Smooth muscle cell (in vitro differentiated cells): ENCODE results near the gene BCS1L. TPM values are rescaled to one million over a fixed set of nuclear protein-coding genes. Genes with fewer than 3 reads are reported as not detected.

Source experiments
- DNase-seq: peaks from one replicate; lab custom pipeline; 2025; ENCODE audit not compliant: unreplicated experiment; lab: John Stamatoyannopoulos, UW
- H2AFZ ChIP-seq: fragments of 200-600 bp; sonication (generic); 2 replicates; pipeline ENCODE4 v1.6.0; 2016; ENCODE audit warnings: antibody characterized with exemption, low read depth, mild to moderate bottlenecking
- H3F3A ChIP-seq: fragments of 200-600 bp; sonication (generic); 2 replicates; pipeline ENCODE4 v1.6.0; 2017; ENCODE audit warnings: antibody characterized with exemption, low read depth
- H3K27ac ChIP-seq: fragments of 200-600 bp; sonication (generic); 2 replicates; pipeline ENCODE4 v1.5.1; 2016; ENCODE audit warnings: low read depth, mild to moderate bottlenecking
- H3K27me3 ChIP-seq: fragments of 200-600 bp; sonication (generic); 2 replicates; pipeline ENCODE4 v1.6.1; 2016; ENCODE audit warnings: low read depth, mild to moderate bottlenecking
- H3K36me3 ChIP-seq: fragments of 200-600 bp; sonication (generic); 2 replicates; pipeline ENCODE4 v1.5.1; 2016; ENCODE audit warnings: low read depth
- H3K4me1 ChIP-seq: fragments of 200-600 bp; sonication (generic); 2 replicates; pipeline ENCODE4 v1.5.1; 2016; ENCODE audit warnings: low read depth
- H3K4me2 ChIP-seq: fragments of 200-600 bp; sonication (generic); 2 replicates; pipeline ENCODE4 v1.6.0; 2016; ENCODE audit warnings: mild to moderate bottlenecking
- H3K4me3 ChIP-seq: fragments of 200-600 bp; sonication (generic); 2 replicates; pipeline ENCODE4 v1.5.1; 2016; ENCODE audit warnings: mild to moderate bottlenecking
- H3K79me2 ChIP-seq: fragments of 200-600 bp; sonication (generic); 2 replicates; pipeline ENCODE4 v1.6.0; 2016; ENCODE audit warnings: low read depth, mild to moderate bottlenecking
- H3K9ac ChIP-seq: fragments of 200-600 bp; sonication (generic); 2 replicates; pipeline ENCODE4 v1.6.0; 2016; ENCODE audit warnings: low read depth
- H3K9me3 ChIP-seq: fragments of 200-600 bp; sonication (generic); replicated peaks from 2 replicates; pipeline ENCODE4 v1.5.1; 2016; ENCODE audit warnings: low read depth
- H4K20me1 ChIP-seq: fragments of 200-600 bp; sonication (generic); 2 replicates; pipeline ENCODE4 v1.6.0; 2016; ENCODE audit warnings: low read depth
- CTCF ChIP-seq: fragments of 200-600 bp; sonication (generic); IDR thresholded peaks from 2 replicates; pipeline ENCODE4 v1.5.1; 2017; ENCODE audit warnings: borderline replicate concordance, mild to moderate bottlenecking, antibody characterized with exemption; ENCODE audit not compliant: insufficient read depth, poor library complexity, severe bottlenecking
- WGBS: methylation state at CpG from one replicate; pipeline ENCODE4 v1.1.7; 2016; ENCODE audit warnings: low lambda C conversion rate; 5-methylcytosine and 5-hydroxymethylcytosine counted together
- polyA plus RNA-seq: library from polyadenylated mRNA; unstranded; fragments of >200 nt; fragmentation: Nextera tagmentation; extraction: Ambion mirVana; gene quantifications from 2 replicates; pipeline ENCODE4 v1.2.1, GENCODE V29; 2016
- total RNA-seq: library from RNA; depleted of rRNA; stranded (reverse); fragments of >200 nt; gene quantifications from 2 replicates; pipeline ENCODE4 v1.2.3, GENCODE V29; 2014

Gene BCS1L
- total and polyA plus RNA-seq, 2 experiments from 2014 or later = 23.8 to 39.5 TPM

GRCh38 chr2:218627939-218628338, 31.5 kb upstream of the BCS1L start:
- Histone ChIP-seq H3K27me3 (no peaks in the 10 kb centered on the region), H3K4me3 (no peak overlapping the region), H3K4me1 (no peaks in the 10 kb centered on the region), H3K27ac (no peak overlapping the region), H4K20me1 (no peaks in the 10 kb centered on the region), H3K36me3 (no peaks in the 10 kb centered on the region), H3F3A (no peaks in the 10 kb centered on the region), H3K9ac (no peak overlapping the region), H3K79me2 (no peaks in the 10 kb centered on the region), H2AFZ (no peak overlapping the region), H3K9me3 (no peaks in the 10 kb centered on the region), H3K4me2 (no peak overlapping the region)
- WGBS = 96% methylated on average over 4 of the region's 4 CpGs
- no peak for DNase-seq
- no peak for TF ChIP-seq CTCF

- Histone ChIP-seq H4K20me1 (no peaks in the 10 kb centered on the region), H3K27me3 (no peaks in the 10 kb centered on the region)
- 89% methylated on average over 4 of the region's 4 CpGs for WGBS
Measured at GRCh38 chr2:218631837-218632236, 27.6 kb upstream of the BCS1L start.

GRCh38 chr2:218635719-218636118, 23.8 kb upstream of the BCS1L start:
- Histone ChIP-seq H3K36me3 (peaks cover 5% of the 10 kb centered on the region), H3F3A (no peaks in the 10 kb centered on the region), H4K20me1 (no peaks in the 10 kb centered on the region), H3K79me2 (no peaks in the 10 kb centered on the region), H3K27me3 (no peaks in the 10 kb centered on the region), H3K9me3 (no peaks in the 10 kb centered on the region), H3K27ac (no peak overlapping the region), H3K4me1 (no peaks in the 10 kb centered on the region), H2AFZ (no peak overlapping the region), H3K4me3 (no peak overlapping the region), H3K4me2 (no peak overlapping the region), H3K9ac (no peak overlapping the region)
- DNase-seq = no peak
- WGBS = 97% methylated on average over 5 of the region's 5 CpGs
- no peak for TF ChIP-seq CTCF

More at GRCh38 chr2:218631837-218632236, 27.6 kb upstream of the BCS1L start:
- Histone ChIP-seq H3K9me3 (no peaks in the 10 kb centered on the region), H2AFZ (no peak overlapping the region), H3F3A (no peaks in the 10 kb centered on the region), H3K79me2 (no peaks in the 10 kb centered on the region), H3K4me1 (no peaks in the 10 kb centered on the region), H3K27ac (no peak overlapping the region), H3K4me3 (no peak overlapping the region), H3K36me3 (peaks cover 5% of the 10 kb centered on the region), H3K4me2 (no peak overlapping the region), H3K9ac (no peak overlapping the region)
- no peak for TF ChIP-seq CTCF
- DNase-seq = no peak

- no peaks in the 10 kb centered on the region for H3F3A ChIP-seq
- TF ChIP-seq CTCF = no peak
- no peak overlapping the region for H3K9ac ChIP-seq
- no peak overlapping the region for H2AFZ ChIP-seq
- H3K79me2 ChIP-seq = no peaks in the 10 kb centered on the region
- H3K4me3 ChIP-seq = no peak overlapping the region
- H3K4me2 ChIP-seq = no peak overlapping the region
- H3K4me1 ChIP-seq = no peaks in the 10 kb centered on the region
- H4K20me1 ChIP-seq = no peaks in the 10 kb centered on the region
- WGBS = 98% methylated on average over 17 of the region's 18 CpGs
- H3K27me3 ChIP-seq = no peaks in the 10 kb centered on the region
- H3K27ac ChIP-seq = no peak overlapping the region
- H3K36me3 ChIP-seq = peaks cover 5% of the 10 kb centered on the region
- no peaks in the 10 kb centered on the region for H3K9me3 ChIP-seq
- no peak for DNase-seq
Measured at GRCh38 chr2:218638372-218638771, 21.1 kb upstream of the BCS1L start.
